H1 (cell line): ENCODE data around the gene MVK. TPM values are rescaled to one million over a fixed set of nuclear protein-coding genes. Genes with fewer than 3 reads are reported as not detected.

Experiments used
- CTCF ChIA-PET: fragments of 300-600 bp; sonication (Branson Sonifier 250); formaldehyde crosslinking; loops from one replicate; lab custom pipeline; 2021; ENCODE audit not compliant: partially characterized antibody; lab: Charles Lee
- POLR2A ChIA-PET: fragments of 300-600 bp; sonication (Branson Sonifier 250); formaldehyde crosslinking; loops from one replicate; lab custom pipeline; 2021; ENCODE audit warnings: inconsistent platforms; ENCODE audit not compliant: partially characterized antibody; lab: Charles Lee
- DNase-seq, 2 experiments: peaks; one replicate each; pipeline versions ENCODE4 v3.0.0 to v3.0.0-alpha.2; 2010 to 2022; ENCODE audit warnings: low spot score in 2 of 2, low read depth in 1 of 2, mixed read lengths in 1 of 2
- FAIRE-seq: peaks from 2 replicates; lab custom pipeline; 2011; peaks lifted over from hg19 to GRCh38; lab: Jason Lieb, UNC
- H2AFZ ChIP-seq: 2 replicates; pipeline ENCODE4 v1.8.1; 2012; ENCODE audit warnings: low read length, inconsistent platforms
- H2AK5ac ChIP-seq: 2 replicates; pipeline ENCODE4 v1.6.1; 2013; ENCODE audit warnings: low read depth, low read length
- H2BK120ac ChIP-seq: replicated peaks from 2 replicates; pipeline ENCODE3; 2013; ENCODE audit warnings: low read depth, low read length, inconsistent platforms
- H2BK12ac ChIP-seq: 2 replicates; pipeline ENCODE4 v1.6.1; 2013; ENCODE audit warnings: low read depth, low read length
- H2BK15ac ChIP-seq: 2 replicates; pipeline ENCODE4 v1.6.1; 2013; ENCODE audit warnings: low read length
- H2BK20ac ChIP-seq: 2 replicates; pipeline ENCODE4 v1.6.1; 2013; ENCODE audit warnings: low read length
- H2BK5ac ChIP-seq: 2 replicates; pipeline ENCODE4 v1.6.1; 2013; ENCODE audit warnings: low read depth, low read length
- H3K14ac ChIP-seq: 2 replicates; pipeline ENCODE4 v1.6.1; 2013; ENCODE audit warnings: inconsistent platforms; ENCODE audit not compliant: insufficient read length
- H3K18ac ChIP-seq: 2 replicates; pipeline ENCODE4 v1.6.1; 2013; ENCODE audit warnings: low read length; ENCODE audit errors: extremely low read depth
- H3K23ac ChIP-seq: 2 replicates; pipeline ENCODE4 v1.6.1; 2013; ENCODE audit warnings: inconsistent platforms; ENCODE audit not compliant: insufficient read length
- H3K23me2 ChIP-seq: 2 replicates; pipeline ENCODE4 v1.6.1; 2013; ENCODE audit warnings: low read depth, low read length
- H3K27ac ChIP-seq: 2 replicates; pipeline ENCODE4 v1.6.1; 2011; ENCODE audit warnings: low read depth, low read length, inconsistent platforms
- H3K27me3 ChIP-seq, 4 experiments: replicated peaks in 1 of 4; 1 replicate in 1 of 4; 2 replicates in 3 of 4; pipeline versions ENCODE4 v1.6.1 to v1.8.1; 2011 to 2013; ENCODE audit warnings: low read length in 3 of 4, mild to moderate bottlenecking in 3 of 4, inconsistent platforms in 2 of 4, mixed read lengths in 2 of 4, moderate library complexity in 1 of 4; ENCODE audit not compliant: control insufficient read depth in 3 of 4, insufficient read depth in 3 of 4; ENCODE audit errors: extremely low read depth in 1 of 4
- H3K36me3 ChIP-seq, 4 experiments: 2 replicates each; pipeline versions ENCODE4 v1.6.1 to v1.8.1; 2011 to 2013; ENCODE audit warnings: mild to moderate bottlenecking in 4 of 4, low read length in 3 of 4, moderate library complexity in 2 of 4, control low read depth in 1 of 4, inconsistent platforms in 1 of 4; ENCODE audit not compliant: insufficient read depth in 4 of 4, control insufficient read depth in 2 of 4
- H3K4ac ChIP-seq: replicated peaks from 2 replicates; pipeline ENCODE3; 2013; ENCODE audit warnings: low read length, low read depth, mixed read lengths, inconsistent platforms; ENCODE audit not compliant: insufficient read length
- H3K4me1 ChIP-seq, 4 experiments: replicated peaks in 1 of 4; 1 replicate in 1 of 4; 2 replicates in 3 of 4; pipeline versions ENCODE4 v1.6.1 to v1.8.1; 2011 to 2013; ENCODE audit warnings: low read length in 3 of 4, inconsistent platforms in 2 of 4, mixed read lengths in 1 of 4; ENCODE audit not compliant: insufficient read depth in 4 of 4, control insufficient read depth in 3 of 4
- H3K4me2 ChIP-seq, 2 experiments: 2 replicates each; pipeline versions ENCODE4 v1.6.1 to v1.8.1; 2011 to 2013; ENCODE audit warnings: low read depth in 2 of 2, low read length in 2 of 2, control low read depth in 1 of 2, inconsistent platforms in 1 of 2, mild to moderate bottlenecking in 1 of 2; ENCODE audit not compliant: insufficient read depth in 1 of 2
- H3K4me3 ChIP-seq, 4 experiments: fragments of 200-600, 300-600 bp in 1 of 4; sonication (generic), shearing (Covaris generic), sonication (Bioruptor Twin) in 1 of 4; 2 replicates each; pipeline versions ENCODE4 v1.5.1 to v1.8.1; 2011 to 2016; ENCODE audit warnings: low read length in 4 of 4, low read depth in 3 of 4, control low read depth in 2 of 4, inconsistent platforms in 2 of 4, mild to moderate bottlenecking in 2 of 4, mixed read lengths in 1 of 4, moderate library complexity in 1 of 4; ENCODE audit not compliant: insufficient read depth in 2 of 4; ENCODE audit errors: extremely low read depth in 1 of 4
- H3K56ac ChIP-seq: replicated peaks from 2 replicates; pipeline ENCODE3; 2013; ENCODE audit warnings: low read depth, mild to moderate bottlenecking, mixed read lengths, low read length, inconsistent platforms; ENCODE audit not compliant: insufficient read length
- H3K79me1 ChIP-seq: 2 replicates; pipeline ENCODE4 v1.6.1; 2013; ENCODE audit warnings: low read depth, low read length, control low read depth
- H3K79me2 ChIP-seq, 2 experiments: 2 replicates each; pipeline versions ENCODE4 v1.6.1 to v1.8.1; 2012 to 2013; ENCODE audit warnings: low read length in 2 of 2, mild to moderate bottlenecking in 2 of 2, inconsistent platforms in 1 of 2; ENCODE audit not compliant: insufficient read depth in 2 of 2, control insufficient read depth in 1 of 2
- H3K9ac ChIP-seq, 4 experiments: replicated peaks in 1 of 4; 1 replicate in 1 of 4; 2 replicates in 3 of 4; pipeline versions ENCODE4 v1.6.1 to v1.8.1; 2011 to 2013; ENCODE audit warnings: low read depth in 3 of 4, low read length in 3 of 4, control low read depth in 2 of 4, mild to moderate bottlenecking in 2 of 4, moderate library complexity in 2 of 4, inconsistent platforms in 1 of 4; ENCODE audit errors: extremely low read depth in 1 of 4
- H3K9me3 ChIP-seq, 2 experiments: 2 replicates each; pipeline versions ENCODE4 v1.6.1 to v1.8.1; 2012 to 2013; ENCODE audit warnings: mild to moderate bottlenecking in 2 of 2, moderate library complexity in 2 of 2, control low read depth in 1 of 2, inconsistent platforms in 1 of 2, low read depth in 1 of 2, low read length in 1 of 2, mixed read lengths in 1 of 2; ENCODE audit not compliant: insufficient read depth in 2 of 2
- H4K20me1 ChIP-seq, 2 experiments: replicated peaks in 1 of 2; 2 replicates each; pipeline versions ENCODE3 to v1.8.1; 2011 to 2013; ENCODE audit warnings: inconsistent platforms in 2 of 2, low read length in 2 of 2, mild to moderate bottlenecking in 1 of 2; ENCODE audit not compliant: insufficient read depth in 2 of 2, control insufficient read depth in 1 of 2
- H4K5ac ChIP-seq: 2 replicates; pipeline ENCODE4 v1.6.1; 2013; ENCODE audit warnings: low read length, low read depth, mixed read lengths, inconsistent platforms; ENCODE audit not compliant: insufficient read length
- H4K8ac ChIP-seq: 2 replicates; pipeline ENCODE4 v1.8.0; 2013; ENCODE audit warnings: mild to moderate bottlenecking, moderate library complexity, low read length, inconsistent platforms; ENCODE audit not compliant: insufficient read depth; ENCODE audit errors: extremely low read depth
- H4K91ac ChIP-seq: replicated peaks from 2 replicates; pipeline ENCODE3; 2013; ENCODE audit warnings: low read length, mixed read lengths, inconsistent platforms; ENCODE audit not compliant: insufficient read length
- CREB1 ChIP-seq: IDR thresholded peaks from 2 replicates; pipeline ENCODE4 v1.6.1; 2012; ENCODE audit warnings: inconsistent platforms
- GTF2F1 ChIP-seq: IDR thresholded peaks from 2 replicates; pipeline ENCODE4 v1.6.1; 2012; ENCODE audit warnings: low read depth, low read length, improper control_type of control experiment, borderline replicate concordance
- POLR2AphosphoS5 ChIP-seq: IDR thresholded peaks from 2 replicates; pipeline ENCODE4 v1.6.1; 2011; ENCODE audit warnings: low read depth, low read length
- SIX5 ChIP-seq: IDR thresholded peaks from 2 replicates; pipeline ENCODE4 v1.6.1; 2011; ENCODE audit warnings: mild to moderate bottlenecking, low read depth, low read length
- TEAD4 ChIP-seq: IDR thresholded peaks from 2 replicates; pipeline ENCODE4 v1.6.1; 2012; ENCODE audit warnings: low read depth, low read length, inconsistent platforms, mixed read lengths
- WGBS, 2 experiments: shearing (Covaris generic) in 1 of 2; methylation state at CpG; one replicate each; pipeline versions ENCODE4 v1.1.6 to v1.1.7; 2013 to 2015; ENCODE audit warnings: low lambda C conversion rate in 2 of 2, mixed read lengths in 2 of 2, inconsistent platforms in 1 of 2, low coverage in 1 of 2, missing lambda C conversion rate in 1 of 2; ENCODE audit not compliant: insufficient replicate concordance in 2 of 2, insufficient coverage in 1 of 2, insufficient read length in 1 of 2; ENCODE audit errors: extremely low coverage in 1 of 2, missing lambda C conversion rate in 1 of 2; 5-methylcytosine and 5-hydroxymethylcytosine counted together
- polyA plus RNA-seq, 7 experiments: library from polyadenylated mRNA; depleted of rRNA in 3 of 7; stranded (reverse) in 5 of 7; unstranded in 2 of 7; fragments of >200 nt in 5 of 7; fragments of 200-250 nt in 2 of 7; gene quantifications; 1 replicate in 5 of 7; 2 replicates in 1 of 7; 4 replicates in 1 of 7; pipeline versions ENCODE4 v1.2.1 to v1.2.3, GENCODE V29; 2011 to 2013; ENCODE audit warnings: missing spikeins in 2 of 7, mixed read lengths in 2 of 7
- total RNA-seq: library from RNA; stranded (reverse); fragmentation: NEBNext Ultra II Directional; extraction: Animal tissue kit (Norgen Biotek cat#: 25700); gene quantifications from 2 replicates; pipeline ENCODE4 v1.2.1, GENCODE V29; 2021

Gene MVK
- total and polyA plus RNA-seq, 2 of the 8 experiments (the other 6 are each of a cell fraction or from before 2014, with no cell fraction given), result 15.7 to 20.9 TPM

- no peak overlapping the region for H4K8ac ChIP-seq
- H3K18ac ChIP-seq, result no peak overlapping the region
- H4K5ac ChIP-seq, result no peak overlapping the region
- H3K36me3 ChIP-seq, result no peaks in the 10 kb centered on the region
- no peak overlapping the region for H2BK12ac ChIP-seq
- no peak overlapping the region for H2BK15ac ChIP-seq
- WGBS, 2 experiments, result 78% methylated on average over 10 of the region's 10 CpGs; no CpG with 5 or more reads in 1 of the 2 experiments
- H3K4me2 ChIP-seq, result no peak overlapping the region
- no peak overlapping the region for H2BK20ac ChIP-seq
- ChIA-PET POLR2A (no interaction called here), CTCF (interaction anchor here (0.6 to 1.0 kb wide), 4 partner anchors 10 to 236 kb away, joined by 3 to 4 read pairs (median 3); no protein-coding TSS in a partner anchor)
- no peak overlapping the region for H2AFZ ChIP-seq
- H3K14ac ChIP-seq, result no peak overlapping the region
- no peaks in the 10 kb centered on the region for H3K27me3 ChIP-seq
- FAIRE-seq (no peak), DNase-seq (no peak)
- peaks cover 0 to 8% of the 10 kb centered on the region in 2 experiments; a peak in 1 of 4 replicates for H3K9me3 ChIP-seq
- no peak overlapping the region for H3K56ac ChIP-seq
- H2BK120ac ChIP-seq, result no peak overlapping the region
- no peak overlapping the region for H3K4me3 ChIP-seq
- peaks cover 0 to 8% of the 10 kb centered on the region in 2 experiments for H4K20me1 ChIP-seq
- H3K79me2 ChIP-seq, result no peaks in the 10 kb centered on the region
- H3K23me2 ChIP-seq, result peaks cover 16% of the 10 kb centered on the region; the same call in 1 of the 2 replicates
- no peaks in the 10 kb centered on the region for H3K79me1 ChIP-seq
- H3K4me1 ChIP-seq, result peaks cover 0 to 2% (median 0%) of the 10 kb centered on the region in 4 experiments; a peak in 1 of 7 replicates
- no peak overlapping the region for H2AK5ac ChIP-seq
- H4K91ac ChIP-seq, result no peak overlapping the region
- no peak overlapping the region for H3K27ac ChIP-seq
- H3K4ac ChIP-seq, result no peak overlapping the region
- no peak overlapping the region for H2BK5ac ChIP-seq
- H3K23ac ChIP-seq, result no peak overlapping the region
- no peak overlapping the region for H3K9ac ChIP-seq
- TF ChIP-seq POLR2AphosphoS5 (no peak), SIX5 (no peak), GTF2F1 (no peak), TEAD4 (no peak), CREB1 (no peak)
Observed at GRCh38 chr12:109639151-109639872, 65.7 kb downstream of the MVK start.
